ENCODE data around the gene MAML3.
A peak's percentile ranks its signal among the peaks of the same experiment; 100 is the strongest.

MAML3 gene

DNA sequence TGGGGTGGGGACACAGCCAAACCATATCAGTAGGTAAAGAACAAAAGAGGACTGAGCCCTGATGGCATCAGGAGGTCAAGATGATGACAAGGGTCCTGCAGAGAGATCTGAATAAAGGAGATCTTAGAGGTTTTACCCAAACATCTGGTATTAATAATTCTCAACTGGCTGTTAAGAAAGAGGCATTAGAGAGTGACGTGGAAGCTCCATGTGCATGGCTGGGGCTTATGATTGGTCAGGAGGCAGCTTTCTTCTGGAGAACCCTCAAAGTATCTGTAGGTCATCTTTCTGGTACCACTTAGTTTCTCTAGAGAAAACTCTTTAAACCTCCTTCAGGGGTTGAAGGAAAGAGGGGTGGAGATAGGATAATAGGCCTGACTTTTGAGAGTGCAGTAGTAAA lies 469.6 kb downstream of the MAML3 start:
- peak; percentile 38 for DNase-seq (ENCODE audit: low read depth)

- DNase-seq (ENCODE audit: low read depth) = peak; percentile 23
These were observed 471.2 kb downstream of the MAML3 start for GRCh38 chr4:139682741-139683151.

- no peak for DNase-seq (ENCODE audit: low read depth)
These were observed 471.7 kb downstream of the MAML3 start for GRCh38 chr4:139682309-139682708.

DNA sequence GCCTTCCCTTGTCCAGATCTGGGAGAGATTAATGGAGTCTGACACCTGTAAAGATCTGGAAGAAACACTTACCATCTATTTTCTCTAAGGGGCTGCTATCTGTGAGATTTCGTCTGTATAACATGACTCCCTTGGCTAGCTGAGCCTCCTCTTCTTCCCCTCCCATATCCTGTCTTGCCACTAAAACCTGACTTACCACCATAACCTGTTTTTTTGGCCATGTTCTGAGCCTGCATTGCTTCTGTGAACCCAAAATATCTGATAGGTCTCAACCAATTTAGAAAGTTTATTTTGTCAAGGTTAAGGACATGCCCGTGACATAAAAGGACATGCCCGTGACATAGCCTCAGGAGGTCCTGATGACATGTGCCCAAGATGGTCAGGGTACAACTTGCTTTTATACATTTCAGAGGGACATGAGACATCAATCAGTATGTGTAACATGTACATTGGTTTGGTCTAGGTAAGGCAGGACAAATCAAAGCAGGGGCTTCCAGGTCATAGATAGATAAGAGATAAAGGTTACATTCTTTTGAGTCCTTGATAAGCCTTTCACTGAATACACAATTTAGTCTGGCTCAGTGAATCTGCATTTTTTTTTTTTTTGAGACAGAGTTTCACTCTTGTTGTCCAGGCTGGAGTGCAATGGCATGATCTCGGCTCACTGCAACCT lies 476.9 kb downstream of the MAML3 start:
- no peak for DNase-seq (ENCODE audit: low read depth)

- DNase-seq (ENCODE audit: low read depth) = no peak
These were observed 477.6 kb downstream of the MAML3 start for GRCh38 chr4:139676365-139676764.

GRCh38 chr4:139675651-139676050 lies 478.3 kb downstream of the MAML3 start:
- no peak for DNase-seq (ENCODE audit: low read depth)

- no peak for DNase-seq (ENCODE audit: low read depth)
These were observed 479.0 kb downstream of the MAML3 start for GRCh38 chr4:139674875-139675550.

- DNase-seq (ENCODE audit: low read depth) = no peak
These were observed 481.3 kb downstream of the MAML3 start for GRCh38 chr4:139672732-139673131.

GRCh38 chr4:139672215-139672614 lies 481.8 kb downstream of the MAML3 start:
- DNase-seq (ENCODE audit: low read depth) = no peak

GRCh38 chr4:139670775-139671174 lies 483.2 kb downstream of the MAML3 start:
- no peak for DNase-seq (ENCODE audit: low read depth)

DNA sequence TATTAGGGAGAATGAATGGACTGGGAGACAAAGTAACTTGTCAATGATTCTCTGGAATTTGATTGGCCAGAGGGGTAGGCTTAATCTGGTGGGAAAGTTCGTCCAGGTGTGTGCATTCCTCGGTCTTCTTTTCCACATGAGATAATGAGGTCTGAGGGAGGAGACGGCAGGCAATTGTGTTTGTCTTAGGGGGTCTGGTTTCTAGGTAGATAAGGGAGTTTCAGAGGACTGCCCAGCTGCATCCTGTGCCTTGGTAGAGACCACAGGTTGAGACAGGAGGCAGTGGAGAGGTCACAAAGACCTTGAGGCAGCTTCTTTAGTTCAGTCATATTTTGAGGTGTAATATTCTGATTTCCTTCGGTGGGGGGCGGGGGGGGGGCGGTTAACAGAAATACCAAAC lies 484.1 kb downstream of the MAML3 start:
- no peak for DNase-seq (ENCODE audit: low read depth)

GRCh38 chr4:139669335-139669734 lies 484.6 kb downstream of the MAML3 start:
- no peak for DNase-seq (ENCODE audit: low read depth)

- no peak for DNase-seq (ENCODE audit: low read depth)
These were observed 485.3 kb downstream of the MAML3 start for GRCh38 chr4:139668658-139669201.

- no peak for DNase-seq (ENCODE audit: low read depth)
These were observed 485.9 kb downstream of the MAML3 start for GRCh38 chr4:139668036-139668435.
